ENCODE measurements around the gene GNG11.
"Not testable (repeated sequence)": the region's sequence is repeated elsewhere in the genome, so short reads cannot be mapped to it uniquely, and the experiment has no call there.

- TF ChIP-seq SREBF1 (IDR thresholded peaks at IDR 0.05; ENCODE audit: low read length); RAD21 (IDR thresholded peaks at IDR 0.05; ENCODE audit: insufficient read depth, low read depth, low read length); CTCF (IDR thresholded peaks at IDR 0.05 in 2 of 3, conservative IDR thresholded peaks at IDR 0.05 in 1 of 3; ENCODE audit: control insufficient read depth in 2 of 3, extremely low read depth in 1 of 3, insufficient read depth in 1 of 3, low read depth in 3 of 3, low read length in 3 of 3); IRF3 (IDR thresholded peaks at IDR 0.05); POLR2AphosphoS5 (IDR thresholded peaks at IDR 0.05; ENCODE audit: low read length); EZH2 (IDR thresholded peaks at IDR 0.05; ENCODE audit: borderline replicate concordance, control insufficient read depth, low read depth, low read length); MXI1 (IDR thresholded peaks at IDR 0.05; ENCODE audit: low read depth, low read length); SP1 (IDR thresholded peaks at IDR 0.05; ENCODE audit: low read depth, low read length); CBFB (IDR thresholded peaks at IDR 0.05; ENCODE audit: low read depth); BCL11A (IDR thresholded peaks at IDR 0.05; ENCODE audit: low read depth, low read length); SUPT20H (IDR thresholded peaks at IDR 0.05; ENCODE audit: borderline replicate concordance, control insufficient read depth, low read depth, low read length): not testable (repeated sequence)
Measured at GRCh38 chr7:93911242-93911641, 10.3 kb upstream of the GNG11 start.

All from GM12878 (cell line).